ENCODE measurements around the gene HCAR1.
"Not testable (repeated sequence)": the region's sequence is repeated elsewhere in the genome, so short reads cannot be mapped to it uniquely, and the experiment has no call there.

Gene HCAR1

DNA sequence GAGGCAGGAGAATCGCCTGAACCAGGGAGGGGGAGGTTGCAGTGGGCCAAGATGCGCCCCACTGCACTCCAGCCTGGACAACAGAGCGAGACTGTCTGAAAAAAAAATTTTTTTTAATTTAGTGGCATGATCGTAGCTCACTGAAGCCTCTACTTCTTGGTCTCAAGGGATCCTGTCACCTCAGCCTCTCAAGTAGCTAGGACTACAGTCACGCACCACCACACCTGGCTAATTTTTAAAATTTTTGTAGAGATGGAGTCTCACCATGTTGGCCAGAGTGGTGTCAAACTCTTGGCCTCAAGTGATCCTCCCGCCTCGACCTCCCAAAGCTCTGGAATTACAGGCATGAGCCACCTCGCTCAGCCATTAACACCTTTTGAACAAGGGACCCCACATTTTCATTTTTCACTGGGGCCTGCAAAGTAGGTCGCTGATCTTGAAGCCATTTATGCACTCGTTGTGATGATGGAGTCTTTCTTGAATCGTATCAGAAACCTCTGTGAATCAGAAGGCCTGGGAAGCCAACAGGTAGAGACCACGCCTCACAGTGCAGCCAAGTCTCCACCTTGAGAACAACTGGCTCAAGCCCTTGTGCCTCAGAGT lies 5.9 kb downstream of the HCAR1 start:
- in situ Hi-C loops (cut with HindIII; ENCODE audit: low sequenced_read_pairs) = no loop called here

DNA sequence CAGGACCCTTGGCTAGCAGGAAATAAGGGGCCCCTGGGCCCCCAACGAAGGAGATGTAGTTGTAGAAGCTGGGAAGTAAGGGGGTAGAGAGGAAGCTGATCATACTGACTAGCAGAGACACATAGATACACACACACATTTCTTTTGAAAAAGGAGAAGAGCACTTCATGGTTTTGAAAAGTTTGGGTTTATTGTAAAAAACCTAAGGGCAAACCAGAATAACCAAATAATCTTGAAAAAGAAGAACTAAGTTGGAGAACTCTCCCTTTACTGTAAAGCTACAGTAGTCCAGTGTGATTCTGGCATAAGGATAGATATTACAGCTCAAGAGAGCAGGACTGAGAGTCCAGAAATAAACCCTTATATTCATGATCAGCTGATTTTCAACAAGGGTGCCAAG lies 8.3 kb downstream of the HCAR1 start:
- in situ Hi-C loops (cut with HindIII; ENCODE audit: low sequenced_read_pairs) = no loop called here

GRCh38 chr12:122721057-122721545 lies 9.5 kb downstream of the HCAR1 start:
- in situ Hi-C loops (cut with HindIII; ENCODE audit: low sequenced_read_pairs) = no loop called here

GRCh38 chr12:122716658-122717057 lies 14.0 kb downstream of the HCAR1 start, which contains the start of gene HCAR3:
Gene HCAR3, minus strand, starts transcription at chr12:122716811. Its CDS starts 74 bp downstream, at chr12:122716737.
- in situ Hi-C loops (cut with HindIII; ENCODE audit: low sequenced_read_pairs) = not testable (repeated sequence)

- in situ Hi-C loops (cut with HindIII; ENCODE audit: low sequenced_read_pairs) = not testable (repeated sequence)
Observed at GRCh38 chr12:122715211-122715610, 15.4 kb downstream of the HCAR1 start.

- in situ Hi-C loops (cut with HindIII; ENCODE audit: low sequenced_read_pairs) = not testable (repeated sequence)
Observed at GRCh38 chr12:122713491-122714188, 17.0 kb downstream of the HCAR1 start.

GRCh38 chr12:122711266-122711665 lies 19.4 kb downstream of the HCAR1 start:
- in situ Hi-C loops (cut with HindIII; ENCODE audit: low sequenced_read_pairs) = not testable (repeated sequence)

DNA sequence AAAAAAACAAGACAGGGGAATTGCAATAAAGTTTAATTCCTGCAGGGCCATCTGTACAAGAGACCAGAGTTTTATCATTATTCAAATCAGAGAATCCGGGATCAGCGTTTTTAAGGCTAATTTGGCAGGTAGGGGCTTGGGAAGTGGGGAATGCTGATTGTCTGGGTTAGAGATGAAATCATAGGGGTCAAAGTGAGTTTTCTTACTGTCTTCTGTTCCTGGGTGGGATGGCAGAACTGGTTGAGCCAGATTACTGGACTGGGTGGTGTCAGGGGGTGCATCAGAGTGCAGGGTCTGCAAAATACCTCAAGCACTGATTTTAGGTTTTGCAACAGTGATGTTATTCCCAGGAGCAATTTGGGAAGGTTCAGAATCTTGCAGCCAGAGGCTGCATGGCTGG lies 20.3 kb downstream of the HCAR1 start:
- in situ Hi-C loops (cut with HindIII; ENCODE audit: low sequenced_read_pairs) = not testable (repeated sequence)

- in situ Hi-C loops (cut with HindIII; ENCODE audit: low sequenced_read_pairs) = not testable (repeated sequence)
Observed at GRCh38 chr12:122709287-122709686, 21.4 kb downstream of the HCAR1 start.

DNA sequence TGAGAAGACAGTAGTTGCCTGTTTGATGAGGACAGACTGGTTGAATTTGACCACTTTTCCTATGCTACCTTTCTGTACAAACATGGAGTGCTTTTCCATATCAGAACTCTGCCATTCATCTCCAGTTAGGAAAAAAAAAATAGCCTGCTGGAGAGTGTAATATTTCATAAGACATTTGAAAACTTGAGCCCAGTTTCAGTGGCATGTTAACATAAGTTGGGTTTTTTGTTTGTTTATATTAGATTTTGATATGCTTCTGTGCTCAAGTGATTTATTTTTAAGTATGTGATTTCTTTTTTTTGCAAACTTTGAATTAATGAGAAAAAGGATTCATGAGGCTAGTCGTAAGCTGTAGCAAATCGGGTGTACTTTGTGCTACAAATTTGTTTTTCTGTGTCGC lies 26.8 kb downstream of the HCAR1 start:
- in situ Hi-C loops (cut with HindIII; ENCODE audit: low sequenced_read_pairs) = not testable (repeated sequence)

DNA sequence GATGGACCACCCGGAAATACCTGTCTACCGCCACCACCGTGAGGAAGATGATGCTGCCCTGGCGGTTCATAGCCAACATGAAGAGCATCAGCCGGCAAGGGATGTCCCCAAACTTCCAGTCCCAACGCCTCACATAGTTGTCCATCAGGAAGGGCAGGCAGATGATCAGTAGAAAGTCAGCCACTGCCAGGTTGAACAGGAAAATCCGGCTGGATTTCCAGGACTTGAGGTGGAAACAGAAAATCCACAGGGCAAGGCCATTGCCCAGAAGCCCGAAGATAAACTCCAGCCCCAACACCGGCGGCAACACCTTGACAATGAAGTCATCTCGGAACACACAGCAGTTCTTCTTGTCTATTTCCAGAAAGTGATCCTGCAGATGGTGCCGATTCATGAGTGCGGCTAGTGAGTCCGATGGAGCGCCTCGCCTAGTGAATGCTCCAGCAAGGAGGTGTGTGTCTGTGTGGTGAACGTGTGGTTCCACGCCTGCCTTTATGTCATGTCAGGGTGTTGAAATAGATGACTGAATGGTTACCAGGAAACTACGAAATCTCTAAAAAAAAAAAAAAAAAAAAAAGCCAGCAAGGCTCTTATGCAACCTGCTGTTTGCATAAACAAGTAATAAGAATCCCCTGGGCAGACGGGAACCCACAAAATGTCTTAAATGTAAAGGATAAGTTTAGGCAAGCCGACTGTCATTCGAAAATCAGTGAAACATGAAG lies 27.6 kb downstream of the HCAR1 start, which contains the start of gene HCAR2:
Gene HCAR2, minus strand, starts transcription at position 468 of the 722 bp plus-strand sequence. Its CDS starts 74 bp downstream, at position 394.
- in situ Hi-C loops (cut with HindIII; ENCODE audit: low sequenced_read_pairs) = not testable (repeated sequence)

GRCh38 chr12:122701481-122701880 lies 29.2 kb downstream of the HCAR1 start:
- in situ Hi-C loops (cut with HindIII; ENCODE audit: low sequenced_read_pairs) = not testable (repeated sequence)

DNA sequence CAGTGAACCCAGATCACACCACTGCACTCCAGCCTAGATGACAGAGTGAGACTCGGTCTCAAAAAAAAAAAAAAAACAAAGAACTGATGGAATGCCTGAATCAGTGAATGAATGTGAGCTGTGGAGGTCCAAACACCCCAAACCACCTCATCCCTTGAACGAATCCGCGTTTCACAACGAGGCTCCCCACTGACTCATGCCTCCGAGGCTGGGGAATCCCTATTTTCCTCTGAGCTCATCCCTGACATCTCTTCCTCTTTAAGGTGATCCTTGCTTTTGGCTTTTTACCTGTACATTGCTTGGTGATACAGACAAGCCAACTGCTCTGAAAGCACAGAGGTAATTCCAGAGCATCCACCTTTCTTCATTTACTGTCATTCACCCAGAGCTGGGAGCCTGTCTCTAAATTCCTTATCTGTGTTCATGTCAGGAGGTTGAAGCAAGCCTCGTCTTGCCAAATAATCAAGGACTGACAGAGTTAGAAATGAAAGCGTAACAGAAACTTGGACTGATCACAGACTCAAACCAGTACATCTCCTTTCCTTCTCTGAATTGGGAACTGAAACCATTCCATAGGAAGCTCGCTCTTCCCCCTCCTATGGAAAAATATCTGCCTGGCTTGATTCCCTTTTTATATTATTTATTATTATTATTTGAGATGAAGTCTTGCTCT lies 30.5 kb downstream of the HCAR1 start:
- in situ Hi-C loops (cut with HindIII; ENCODE audit: low sequenced_read_pairs) = not testable (repeated sequence)

DNA sequence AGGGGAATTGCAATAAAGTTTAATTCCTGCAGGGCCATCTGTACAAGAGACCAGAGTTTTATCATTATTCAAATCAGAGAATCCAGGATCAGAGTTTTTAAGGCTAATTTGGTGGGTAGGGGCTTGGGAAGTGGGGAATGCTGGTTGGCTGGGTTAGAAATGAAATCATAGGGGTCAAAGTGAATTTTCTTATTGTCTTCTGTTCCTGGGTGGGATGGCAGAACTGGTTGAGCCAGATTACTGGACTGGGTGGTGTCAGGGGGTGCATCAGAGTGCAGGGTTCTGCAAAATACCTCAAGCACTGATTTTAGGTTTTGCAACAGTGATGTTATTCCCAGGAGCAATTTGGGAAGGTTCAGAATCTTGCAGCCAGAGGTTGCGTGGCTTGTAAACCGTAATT lies 33.7 kb downstream of the HCAR1 start:
- in situ Hi-C loops (cut with HindIII; ENCODE audit: low sequenced_read_pairs) = not testable (repeated sequence)

GRCh38 chr12:122691566-122691965 lies 39.1 kb downstream of the HCAR1 start:
- in situ Hi-C loops (cut with HindIII; ENCODE audit: low sequenced_read_pairs) = no loop called here

- in situ Hi-C loops (cut with HindIII; ENCODE audit: low sequenced_read_pairs) = no loop called here
Observed at GRCh38 chr12:122688291-122688690, 42.4 kb downstream of the HCAR1 start.

DNA sequence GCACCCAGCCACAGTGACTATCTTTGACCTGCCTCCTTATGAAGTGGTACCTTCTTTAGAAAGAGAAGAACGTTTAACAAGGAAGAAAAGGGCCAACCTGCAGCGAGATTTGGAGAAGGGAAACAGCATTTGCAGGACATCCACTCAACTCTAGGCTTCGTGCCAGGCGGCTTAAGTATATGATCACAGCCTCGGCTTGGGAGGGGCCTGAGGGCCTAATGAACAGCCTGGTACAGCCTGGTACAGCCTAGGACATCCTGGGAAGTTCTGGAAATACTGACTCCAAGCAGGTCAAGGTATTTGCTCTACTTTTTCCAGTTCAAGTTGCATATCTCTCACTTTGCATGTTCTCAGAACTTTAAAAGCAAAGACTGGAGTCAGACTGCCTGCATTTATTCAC lies 43.6 kb downstream of the HCAR1 start:
- in situ Hi-C loops (cut with HindIII; ENCODE audit: low sequenced_read_pairs) = no loop called here

GRCh38 chr12:122686538-122686937 lies 44.1 kb downstream of the HCAR1 start:
- in situ Hi-C loops (cut with HindIII; ENCODE audit: low sequenced_read_pairs) = no loop called here

GRCh38 chr12:122684297-122684813 lies 46.3 kb downstream of the HCAR1 start:
- in situ Hi-C loops (cut with HindIII; ENCODE audit: low sequenced_read_pairs) = no loop called here

GRCh38 chr12:122681814-122682213 lies 48.8 kb downstream of the HCAR1 start:
- in situ Hi-C loops (cut with HindIII; ENCODE audit: low sequenced_read_pairs) = no loop called here

- in situ Hi-C loops (cut with HindIII; ENCODE audit: low sequenced_read_pairs) = not testable (repeated sequence)
Observed at GRCh38 chr12:122680989-122681388, 49.7 kb downstream of the HCAR1 start.

Measured in DLD1 (cell line).